ENCODE results near the gene WNK3. TPM values are rescaled to one million over a fixed set of nuclear protein-coding genes. Genes with fewer than 3 reads are reported as not detected.

Gene WNK3
- total and polyA plus RNA-seq, 2 of the 13 experiments (the other 11 are each of a cell fraction or from before 2014, with no cell fraction given), result 0.12 to 0.62 TPM

DNA sequence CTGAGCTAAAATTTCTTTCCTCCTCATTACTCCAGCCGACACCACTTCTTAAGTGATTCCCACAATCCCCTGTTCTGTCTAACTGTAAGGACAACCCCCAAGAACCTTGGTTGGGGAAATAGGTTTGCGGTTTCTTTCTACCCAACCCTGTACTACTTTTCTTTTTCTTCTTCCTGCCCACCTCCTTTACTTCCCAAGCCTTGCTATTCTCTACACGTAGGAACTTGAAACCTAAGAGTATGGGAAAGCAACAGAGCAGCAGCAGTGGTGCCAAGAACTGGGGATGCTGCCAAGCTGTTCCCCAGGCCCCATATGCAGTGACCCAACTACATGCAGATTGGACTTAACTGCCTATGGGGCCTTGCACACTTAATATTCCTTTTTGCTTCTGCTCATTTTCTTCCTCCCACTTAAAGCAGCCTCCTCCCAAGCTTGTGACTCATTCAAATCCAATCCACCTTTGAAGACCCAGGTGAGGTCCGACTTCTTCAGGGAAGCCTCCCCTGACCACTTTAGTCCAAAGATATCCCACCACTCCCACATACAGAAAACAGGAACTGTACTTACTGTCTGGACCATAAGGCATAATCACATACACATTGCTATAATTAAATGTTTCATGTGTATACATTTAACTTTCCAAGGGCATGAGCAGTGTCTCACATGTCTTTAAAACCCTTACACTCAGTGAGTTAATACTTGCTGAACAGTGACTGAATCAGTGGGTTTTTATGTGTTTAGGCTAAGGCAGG is 176.5 kb downstream of the WNK3 start (continued):
- TF ChIP-seq, protein P1, sequence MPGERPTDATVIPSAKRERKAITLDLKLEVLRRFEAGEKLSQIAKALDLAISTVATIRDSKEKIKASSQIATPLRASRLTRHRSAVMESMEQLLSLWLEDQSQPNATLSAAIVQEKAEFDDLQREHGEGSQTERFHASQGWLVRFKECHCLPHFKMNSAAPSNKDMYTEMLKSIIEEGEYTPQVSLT (CRISPR knock-in tag; IDR thresholded peaks at IDR 0.05; ENCODE audit: borderline replicate concordance, low read depth), result no peak
- TF ChIP-seq, protein P2, sequence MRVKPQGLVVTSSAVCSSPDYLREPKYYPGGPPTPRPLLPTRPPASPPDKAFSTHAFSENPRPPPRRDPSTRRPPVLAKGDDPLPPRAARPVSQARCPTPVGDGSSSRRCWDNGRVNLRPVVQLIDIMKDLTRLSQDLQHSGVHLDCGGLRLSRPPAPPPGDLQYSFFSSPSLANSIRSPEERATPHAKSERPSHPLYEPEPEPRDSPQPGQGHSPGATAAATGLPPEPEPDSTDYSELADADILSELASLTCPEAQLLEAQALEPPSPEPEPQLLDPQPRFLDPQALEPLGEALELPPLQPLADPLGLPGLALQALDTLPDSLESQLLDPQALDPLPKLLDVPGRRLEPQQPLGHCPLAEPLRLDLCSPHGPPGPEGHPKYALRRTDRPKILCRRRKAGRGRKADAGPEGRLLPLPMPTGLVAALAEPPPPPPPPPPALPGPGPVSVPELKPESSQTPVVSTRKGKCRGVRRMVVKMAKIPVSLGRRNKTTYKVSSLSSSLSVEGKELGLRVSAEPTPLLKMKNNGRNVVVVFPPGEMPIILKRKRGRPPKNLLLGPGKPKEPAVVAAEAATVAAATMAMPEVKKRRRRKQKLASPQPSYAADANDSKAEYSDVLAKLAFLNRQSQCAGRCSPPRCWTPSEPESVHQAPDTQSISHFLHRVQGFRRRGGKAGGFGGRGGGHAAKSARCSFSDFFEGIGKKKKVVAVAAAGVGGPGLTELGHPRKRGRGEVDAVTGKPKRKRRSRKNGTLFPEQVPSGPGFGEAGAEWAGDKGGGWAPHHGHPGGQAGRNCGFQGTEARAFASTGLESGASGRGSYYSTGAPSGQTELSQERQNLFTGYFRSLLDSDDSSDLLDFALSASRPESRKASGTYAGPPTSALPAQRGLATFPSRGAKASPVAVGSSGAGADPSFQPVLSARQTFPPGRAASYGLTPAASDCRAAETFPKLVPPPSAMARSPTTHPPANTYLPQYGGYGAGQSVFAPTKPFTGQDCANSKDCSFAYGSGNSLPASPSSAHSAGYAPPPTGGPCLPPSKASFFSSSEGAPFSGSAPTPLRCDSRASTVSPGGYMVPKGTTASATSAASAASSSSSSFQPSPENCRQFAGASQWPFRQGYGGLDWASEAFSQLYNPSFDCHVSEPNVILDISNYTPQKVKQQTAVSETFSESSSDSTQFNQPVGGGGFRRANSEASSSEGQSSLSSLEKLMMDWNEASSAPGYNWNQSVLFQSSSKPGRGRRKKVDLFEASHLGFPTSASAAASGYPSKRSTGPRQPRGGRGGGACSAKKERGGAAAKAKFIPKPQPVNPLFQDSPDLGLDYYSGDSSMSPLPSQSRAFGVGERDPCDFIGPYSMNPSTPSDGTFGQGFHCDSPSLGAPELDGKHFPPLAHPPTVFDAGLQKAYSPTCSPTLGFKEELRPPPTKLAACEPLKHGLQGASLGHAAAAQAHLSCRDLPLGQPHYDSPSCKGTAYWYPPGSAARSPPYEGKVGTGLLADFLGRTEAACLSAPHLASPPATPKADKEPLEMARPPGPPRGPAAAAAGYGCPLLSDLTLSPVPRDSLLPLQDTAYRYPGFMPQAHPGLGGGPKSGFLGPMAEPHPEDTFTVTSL (CRISPR knock-in tag; IDR thresholded peaks at IDR 0.05; ENCODE audit: borderline replicate concordance), result no peak
- TF ChIP-seq MIER2 (CRISPR knock-in tag; IDR thresholded peaks at IDR 0.05) (no peak), ZNF83 (CRISPR knock-in tag; IDR thresholded peaks at IDR 0.05; ENCODE audit: borderline replicate concordance) (no peak), FOXA1 (IDR thresholded peaks at IDR 0.05) (no peak), FOXA1 (CRISPR knock-in tag; IDR thresholded peaks at IDR 0.05) (no peak), ARNT2 (CRISPR knock-in tag; IDR thresholded peaks at IDR 0.05; ENCODE audit: low read depth) (no peak), SSRP1 (CRISPR knock-in tag; IDR thresholded peaks at IDR 0.05) (no peak)
- TF ChIP-seq, protein P3, sequence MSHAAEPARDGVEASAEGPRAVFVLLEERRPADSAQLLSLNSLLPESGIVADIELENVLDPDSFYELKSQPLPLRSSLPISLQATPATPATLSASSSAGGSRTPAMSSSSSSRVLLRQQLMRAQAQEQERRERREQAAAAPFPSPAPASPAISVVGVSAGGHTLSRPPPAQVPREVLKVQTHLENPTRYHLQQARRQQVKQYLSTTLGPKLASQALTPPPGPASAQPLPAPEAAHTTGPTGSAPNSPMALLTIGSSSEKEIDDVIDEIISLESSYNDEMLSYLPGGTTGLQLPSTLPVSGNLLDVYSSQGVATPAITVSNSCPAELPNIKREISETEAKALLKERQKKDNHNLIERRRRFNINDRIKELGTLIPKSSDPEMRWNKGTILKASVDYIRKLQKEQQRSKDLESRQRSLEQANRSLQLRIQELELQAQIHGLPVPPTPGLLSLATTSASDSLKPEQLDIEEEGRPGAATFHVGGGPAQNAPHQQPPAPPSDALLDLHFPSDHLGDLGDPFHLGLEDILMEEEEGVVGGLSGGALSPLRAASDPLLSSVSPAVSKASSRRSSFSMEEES (CRISPR knock-in tag; IDR thresholded peaks at IDR 0.05), result no peak
